HG03354 (cell line): ENCODE data around the gene OPTC.
"Not testable (repeated sequence)": the region's sequence is repeated elsewhere in the genome, so short reads cannot be mapped to it uniquely, and the experiment has no call there.

ENCODE experiments used
- ATAC-seq: cut with Tn5 transposase; IDR thresholded peaks from one replicate; pipeline ENCODE4 v1.9.1; 2021; ENCODE audit warnings: mild to moderate bottlenecking; ENCODE audit not compliant: unreplicated experiment, poor library complexity, severe bottlenecking

OPTC gene

GRCh38 chr1:203493901-203494300, at the start of gene OPTC:
Gene OPTC, plus strand, starts transcription at chr1:203494153. Its CDS starts 1,853 bp downstream, at chr1:203496006.
- no peak for ATAC-seq

GRCh38 chr1:203444171-203444576, 49.8 kb upstream of the OPTC start:
- ATAC-seq: no peak

- ATAC-seq: no peak
These were observed 46.8 kb upstream of the OPTC start for GRCh38 chr1:203447151-203447550.

GRCh38 chr1:203447598-203447997, 46.4 kb upstream of the OPTC start:
- not testable (repeated sequence) for ATAC-seq

- no peak for ATAC-seq
These were observed 45.4 kb upstream of the OPTC start for GRCh38 chr1:203448521-203449061.

GRCh38 chr1:203450001-203450400, 44.0 kb upstream of the OPTC start:
- ATAC-seq: no peak

GRCh38 chr1:203450479-203451149, 43.3 kb upstream of the OPTC start:
- ATAC-seq: no peak

- ATAC-seq: no peak
These were observed 41.8 kb upstream of the OPTC start for GRCh38 chr1:203451836-203452784.

GRCh38 chr1:203453016-203453415, 40.9 kb upstream of the OPTC start:
- ATAC-seq: no peak

GRCh38 chr1:203453616-203454015, 40.3 kb upstream of the OPTC start:
- no peak for ATAC-seq

GRCh38 chr1:203454986-203455471, 38.9 kb upstream of the OPTC start:
- ATAC-seq: no peak

- ATAC-seq: no peak
These were observed 38.2 kb upstream of the OPTC start for GRCh38 chr1:203455706-203456105.

GRCh38 chr1:203456577-203456976, 37.4 kb upstream of the OPTC start:
- no peak for ATAC-seq

- no peak for ATAC-seq
These were observed 35.9 kb upstream of the OPTC start for GRCh38 chr1:203458078-203458477.

- no peak for ATAC-seq
These were observed 34.2 kb upstream of the OPTC start for GRCh38 chr1:203459671-203460201.

- ATAC-seq: no peak
These were observed 32.2 kb upstream of the OPTC start for GRCh38 chr1:203461717-203462116.

- ATAC-seq: no peak
These were observed 31.8 kb upstream of the OPTC start for GRCh38 chr1:203462143-203462542.

GRCh38 chr1:203462878-203463277, 31.1 kb upstream of the OPTC start:
- ATAC-seq: no peak

- no peak for ATAC-seq
These were observed 30.4 kb upstream of the OPTC start for GRCh38 chr1:203463469-203464062.

GRCh38 chr1:203464226-203464625, 29.7 kb upstream of the OPTC start:
- ATAC-seq: no peak
